ENCODE data around the gene DDX50.
"Not testable (repeated sequence)": the region's sequence is repeated elsewhere in the genome, so short reads cannot be mapped to it uniquely, and the experiment has no call there.

The DDX50 gene

DNA sequence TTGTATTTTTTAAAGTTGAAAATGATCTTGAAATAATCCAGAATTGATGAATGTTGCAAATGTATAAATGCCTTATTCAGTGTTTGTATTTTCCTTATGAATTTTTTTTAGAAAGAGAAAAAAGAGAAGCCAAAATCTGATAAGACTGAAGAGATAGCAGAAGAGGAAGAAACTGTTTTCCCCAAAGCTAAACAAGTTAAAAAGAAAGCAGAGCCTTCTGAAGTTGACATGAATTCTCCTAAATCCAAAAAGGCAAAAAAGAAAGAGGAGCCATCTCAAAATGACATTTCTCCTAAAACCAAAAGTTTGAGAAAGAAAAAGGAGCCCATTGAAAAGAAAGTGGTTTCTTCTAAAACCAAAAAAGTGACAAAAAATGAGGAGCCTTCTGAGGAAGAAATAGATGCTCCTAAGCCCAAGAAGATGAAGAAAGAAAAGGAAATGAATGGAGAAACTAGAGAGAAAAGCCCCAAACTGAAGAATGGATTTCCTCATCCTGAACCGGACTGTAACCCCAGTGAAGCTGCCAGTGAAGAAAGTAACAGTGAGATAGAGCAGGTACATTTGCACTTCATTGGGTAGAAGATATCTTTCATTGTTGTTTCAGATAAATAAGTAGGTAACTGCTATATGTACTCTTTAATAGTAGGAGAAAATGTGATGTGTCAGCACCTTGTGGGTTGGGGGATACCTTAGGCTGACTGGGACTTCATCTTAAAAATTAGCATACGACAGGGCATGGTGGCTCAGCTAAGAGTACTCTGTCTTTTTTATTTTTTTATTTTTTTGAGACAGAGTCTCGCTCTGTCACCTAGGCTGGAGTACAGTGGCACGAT lies 58.8 kb downstream of the DDX50 start:
- H3K27me3 ChIP-seq (ENCODE audit: control insufficient read depth in 1 of 2, insufficient read depth in 1 of 2, low read length in 2 of 2) = no peaks in the 10 kb centered on the region
- no peak overlapping the region for H3K23ac ChIP-seq (ENCODE audit: low read length in 2 of 2)
- H3K18ac ChIP-seq (ENCODE audit: low read depth in 1 of 2, low read length in 2 of 2) = no peak overlapping the region
- H3K4me3 ChIP-seq (ENCODE audit: insufficient read depth in 1 of 2, low read depth in 1 of 2, low read length in 2 of 2) = no peak overlapping the region
- H4K91ac ChIP-seq (ENCODE audit: low read length) = no peak overlapping the region
- H3K4ac ChIP-seq (ENCODE audit: low read depth in 1 of 2, low read length in 2 of 2) = no peak overlapping the region
- no peaks in the 10 kb centered on the region for H3K9me3 ChIP-seq (ENCODE audit: control insufficient read depth, low read length)
- DNase-seq = no peak
- no peak overlapping the region for H2BK12ac ChIP-seq (ENCODE audit: low read length in 2 of 2)
- no peak overlapping the region for H2BK120ac ChIP-seq (ENCODE audit: low read depth, low read length)
- H3K4me1 ChIP-seq (ENCODE audit: control insufficient read depth, insufficient read depth, low read depth, low read length) = peaks cover 2% of the 10 kb centered on the region
- H2BK15ac ChIP-seq (ENCODE audit: low read depth, poor library complexity, severe bottlenecking) = no peak overlapping the region
- peak overlapping the region; percentile 42 for H3K9ac ChIP-seq (ENCODE audit: low read length)
- WGBS = 88% methylated on average over 4 of the region's 4 CpGs
- no peak overlapping the region for H2BK5ac ChIP-seq (ENCODE audit: low read depth, low read length, poor library complexity, severe bottlenecking)
- no peak overlapping the region for H3K4me2 ChIP-seq (ENCODE audit: low read length, poor library complexity, severe bottlenecking)
- H3K27ac ChIP-seq (ENCODE audit: low read length, poor library complexity, severe bottlenecking) = no peak overlapping the region
- H2AK5ac ChIP-seq (ENCODE audit: low read length, severe bottlenecking) = no peak overlapping the region
- H4K8ac ChIP-seq (ENCODE audit: low read length) = no peak overlapping the region
- H3K14ac ChIP-seq (ENCODE audit: low read length in 2 of 2) = no peak overlapping the region
- H2AFZ ChIP-seq (ENCODE audit: low read depth, low read length) = no peak overlapping the region
- peaks cover 15 to 52% of the 10 kb centered on the region in 2 experiments for H3K36me3 ChIP-seq (ENCODE audit: control insufficient read depth in 1 of 2, insufficient read depth in 2 of 2, low read depth in 1 of 2, low read length in 2 of 2)
- H3K79me1 ChIP-seq (replicated peaks; ENCODE audit: low read length, poor library complexity, severe bottlenecking) = peaks cover 4% of the 10 kb centered on the region

DNA sequence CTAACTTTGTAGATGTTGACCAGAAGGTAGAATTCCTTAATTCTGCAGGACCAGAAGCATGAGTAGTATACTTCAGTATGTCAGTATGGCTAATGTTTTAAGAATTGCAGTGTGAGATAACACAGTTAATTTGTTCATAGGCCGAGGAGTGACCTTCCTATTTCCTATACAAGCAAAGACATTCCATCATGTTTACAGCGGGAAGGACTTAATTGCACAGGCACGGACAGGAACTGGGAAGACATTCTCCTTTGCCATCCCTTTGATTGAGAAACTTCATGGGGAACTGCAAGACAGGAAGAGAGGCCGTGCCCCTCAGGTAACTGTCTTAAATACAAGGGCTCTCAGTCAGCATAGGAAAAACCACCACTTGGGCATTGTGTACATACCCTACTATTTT lies 62.0 kb downstream of the DDX50 start:
- H3K4me1 ChIP-seq (ENCODE audit: control insufficient read depth, insufficient read depth, low read depth, low read length) = no peaks in the 10 kb centered on the region
- no peak overlapping the region for H3K18ac ChIP-seq (ENCODE audit: low read depth in 1 of 2, low read length in 2 of 2)
- no peak overlapping the region for H3K4ac ChIP-seq (ENCODE audit: low read depth in 1 of 2, low read length in 2 of 2)
- peaks cover 8% of the 10 kb centered on the region for H3K79me1 ChIP-seq (replicated peaks; ENCODE audit: low read length, poor library complexity, severe bottlenecking)
- WGBS = 78% methylated on average over 4 of the region's 4 CpGs
- DNase-seq = no peak
- H3K14ac ChIP-seq (ENCODE audit: low read length in 2 of 2) = no peak overlapping the region
- H2BK5ac ChIP-seq (ENCODE audit: low read depth, low read length, poor library complexity, severe bottlenecking) = no peak overlapping the region
- H3K23ac ChIP-seq (ENCODE audit: low read length in 2 of 2) = no peak overlapping the region
- no peak overlapping the region for H2BK12ac ChIP-seq (ENCODE audit: low read length in 2 of 2)
- H2BK15ac ChIP-seq (ENCODE audit: low read depth, poor library complexity, severe bottlenecking) = no peak overlapping the region
- no peak overlapping the region for H4K91ac ChIP-seq (ENCODE audit: low read length)
- H2BK120ac ChIP-seq (ENCODE audit: low read depth, low read length) = no peak overlapping the region
- no peak overlapping the region for H4K8ac ChIP-seq (ENCODE audit: low read length)
- no peak overlapping the region for H3K27ac ChIP-seq (ENCODE audit: low read length, poor library complexity, severe bottlenecking)
- no peak overlapping the region for H3K4me2 ChIP-seq (ENCODE audit: low read length, poor library complexity, severe bottlenecking)
- no peak overlapping the region for H2AK5ac ChIP-seq (ENCODE audit: low read length, severe bottlenecking)
- H3K4me3 ChIP-seq (ENCODE audit: insufficient read depth in 1 of 2, low read depth in 1 of 2, low read length in 2 of 2) = no peak overlapping the region
- H3K9me3 ChIP-seq (ENCODE audit: control insufficient read depth, low read length) = no peaks in the 10 kb centered on the region
- H3K36me3 ChIP-seq (ENCODE audit: control insufficient read depth in 1 of 2, insufficient read depth in 2 of 2, low read depth in 1 of 2, low read length in 2 of 2) = peaks cover 31 to 84% of the 10 kb centered on the region in 2 experiments
- no peak overlapping the region for H3K9ac ChIP-seq (ENCODE audit: low read length)
- H3K27me3 ChIP-seq (ENCODE audit: control insufficient read depth in 1 of 2, insufficient read depth in 1 of 2, low read length in 2 of 2) = no peaks in the 10 kb centered on the region
- H2AFZ ChIP-seq (ENCODE audit: low read depth, low read length) = no peak overlapping the region

DNA sequence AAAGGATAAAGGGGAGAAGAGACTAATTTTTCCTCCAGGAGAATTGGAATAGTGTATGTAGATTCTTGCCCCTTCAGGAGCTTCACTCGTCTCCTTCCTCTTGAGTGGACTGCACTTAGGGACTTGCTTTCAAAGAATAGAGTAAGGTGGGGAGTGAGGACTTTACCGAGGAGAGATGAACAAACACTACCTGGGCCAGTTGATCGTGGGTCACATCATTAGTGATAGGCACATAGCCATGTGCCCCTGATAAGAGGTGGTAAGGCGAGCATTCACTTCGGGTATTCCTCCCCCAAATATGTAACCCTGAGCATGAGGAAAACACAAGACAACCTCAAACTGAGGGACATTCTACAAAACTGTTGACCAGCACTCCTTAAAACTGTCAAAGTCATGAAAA lies 72.9 kb downstream of the DDX50 start:
- Histone ChIP-seq H3K23ac (ENCODE audit: low read length in 2 of 2) (no peak overlapping the region), H2BK120ac (ENCODE audit: low read depth, low read length) (no peak overlapping the region), H3K9ac (ENCODE audit: low read length) (peak overlapping the region; percentile 8), H3K27ac (ENCODE audit: low read length, poor library complexity, severe bottlenecking) (no peak overlapping the region), H4K8ac (ENCODE audit: low read length) (no peak overlapping the region), H2BK15ac (ENCODE audit: low read depth, poor library complexity, severe bottlenecking) (no peak overlapping the region), H3K79me1 (replicated peaks; ENCODE audit: low read length, poor library complexity, severe bottlenecking) (peaks cover 28% of the 10 kb centered on the region), H4K91ac (ENCODE audit: low read length) (no peak overlapping the region), H3K4ac (ENCODE audit: low read depth in 1 of 2, low read length in 2 of 2) (no peak overlapping the region), H3K36me3 (ENCODE audit: control insufficient read depth in 1 of 2, insufficient read depth in 2 of 2, low read depth in 1 of 2, low read length in 2 of 2) (peaks cover 45 to 97% of the 10 kb centered on the region in 2 experiments), H2BK5ac (ENCODE audit: low read depth, low read length, poor library complexity, severe bottlenecking) (no peak overlapping the region), H3K14ac (ENCODE audit: low read length in 2 of 2) (no peak overlapping the region), H3K27me3 (ENCODE audit: control insufficient read depth in 1 of 2, insufficient read depth in 1 of 2, low read length in 2 of 2) (no peaks in the 10 kb centered on the region), H3K4me2 (ENCODE audit: low read length, poor library complexity, severe bottlenecking) (no peak overlapping the region), H2AFZ (ENCODE audit: low read depth, low read length) (no peak overlapping the region), H2BK12ac (ENCODE audit: low read length in 2 of 2) (no peak overlapping the region), H3K4me1 (ENCODE audit: control insufficient read depth, insufficient read depth, low read depth, low read length) (no peaks in the 10 kb centered on the region), H3K4me3 (ENCODE audit: insufficient read depth in 1 of 2, low read depth in 1 of 2, low read length in 2 of 2) (no peak overlapping the region), H3K18ac (ENCODE audit: low read depth in 1 of 2, low read length in 2 of 2) (no peak overlapping the region), H2AK5ac (ENCODE audit: low read length, severe bottlenecking) (no peak overlapping the region), H3K9me3 (ENCODE audit: control insufficient read depth, low read length) (no peaks in the 10 kb centered on the region)
- DNase-seq = no peak
- WGBS = 97% methylated on average over 5 of the region's 5 CpGs

DNA sequence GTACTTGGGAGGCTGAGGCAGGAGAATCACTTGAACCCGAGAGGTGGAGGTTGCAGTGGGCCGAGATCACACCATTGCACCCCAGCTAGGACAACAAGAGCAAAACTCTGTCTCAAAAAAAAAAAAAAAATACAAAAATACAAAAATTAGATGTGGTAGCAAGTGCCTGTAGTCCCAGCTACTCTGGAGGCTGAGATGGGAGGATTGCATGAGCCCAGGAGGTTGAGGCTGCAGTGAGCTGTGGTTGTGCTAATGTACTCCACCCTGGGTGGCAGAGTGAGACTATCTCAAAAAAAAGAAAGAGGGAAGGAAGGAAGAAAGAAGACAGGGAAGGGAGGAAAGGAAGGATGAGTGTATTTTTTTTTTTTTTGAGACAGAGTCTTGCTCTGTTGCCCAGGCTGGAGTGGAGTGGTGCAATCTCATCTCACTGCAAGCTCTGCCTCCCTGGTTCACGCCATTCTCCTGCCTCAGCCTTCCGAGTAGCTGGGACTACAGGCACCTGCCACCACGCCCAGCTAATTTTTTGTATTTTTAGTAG lies 74.9 kb downstream of the DDX50 start:
- H3K23ac ChIP-seq (ENCODE audit: low read length in 2 of 2); H3K27ac ChIP-seq (ENCODE audit: low read length, poor library complexity, severe bottlenecking); H3K4ac ChIP-seq (ENCODE audit: low read depth in 1 of 2, low read length in 2 of 2); H3K14ac ChIP-seq (ENCODE audit: low read length in 2 of 2); H2BK5ac ChIP-seq (ENCODE audit: low read depth, low read length, poor library complexity, severe bottlenecking); H3K9ac ChIP-seq (ENCODE audit: low read length); DNase-seq; H3K18ac ChIP-seq (ENCODE audit: low read depth in 1 of 2, low read length in 2 of 2); H3K9me3 ChIP-seq (ENCODE audit: control insufficient read depth, low read length); H3K4me3 ChIP-seq (ENCODE audit: insufficient read depth in 1 of 2, low read depth in 1 of 2, low read length in 2 of 2); H2BK15ac ChIP-seq (ENCODE audit: low read depth, poor library complexity, severe bottlenecking); H2AFZ ChIP-seq (ENCODE audit: low read depth, low read length); H4K8ac ChIP-seq (ENCODE audit: low read length); H3K4me2 ChIP-seq (ENCODE audit: low read length, poor library complexity, severe bottlenecking); H2AK5ac ChIP-seq (ENCODE audit: low read length, severe bottlenecking); H3K4me1 ChIP-seq (ENCODE audit: control insufficient read depth, insufficient read depth, low read depth, low read length); H2BK120ac ChIP-seq (ENCODE audit: low read depth, low read length); H4K91ac ChIP-seq (ENCODE audit: low read length); H2BK12ac ChIP-seq (ENCODE audit: low read length in 2 of 2); H3K27me3 ChIP-seq (ENCODE audit: control insufficient read depth in 1 of 2, insufficient read depth in 1 of 2, low read length in 2 of 2): not testable (repeated sequence)
- peaks cover 25% of the 10 kb centered on the region for H3K79me1 ChIP-seq (replicated peaks; ENCODE audit: low read length, poor library complexity, severe bottlenecking)
- 94% methylated on average over 3 of the region's 5 CpGs for WGBS
- H3K36me3 ChIP-seq (ENCODE audit: control insufficient read depth in 1 of 2, insufficient read depth in 2 of 2, low read depth in 1 of 2, low read length in 2 of 2) = peaks cover 43 to 97% of the 10 kb centered on the region in 2 experiments

Measured in mesenchymal stem cell (in vitro differentiated cells and primary cell).